Measurements from ENCODE around the gene CALR3.

DNA sequence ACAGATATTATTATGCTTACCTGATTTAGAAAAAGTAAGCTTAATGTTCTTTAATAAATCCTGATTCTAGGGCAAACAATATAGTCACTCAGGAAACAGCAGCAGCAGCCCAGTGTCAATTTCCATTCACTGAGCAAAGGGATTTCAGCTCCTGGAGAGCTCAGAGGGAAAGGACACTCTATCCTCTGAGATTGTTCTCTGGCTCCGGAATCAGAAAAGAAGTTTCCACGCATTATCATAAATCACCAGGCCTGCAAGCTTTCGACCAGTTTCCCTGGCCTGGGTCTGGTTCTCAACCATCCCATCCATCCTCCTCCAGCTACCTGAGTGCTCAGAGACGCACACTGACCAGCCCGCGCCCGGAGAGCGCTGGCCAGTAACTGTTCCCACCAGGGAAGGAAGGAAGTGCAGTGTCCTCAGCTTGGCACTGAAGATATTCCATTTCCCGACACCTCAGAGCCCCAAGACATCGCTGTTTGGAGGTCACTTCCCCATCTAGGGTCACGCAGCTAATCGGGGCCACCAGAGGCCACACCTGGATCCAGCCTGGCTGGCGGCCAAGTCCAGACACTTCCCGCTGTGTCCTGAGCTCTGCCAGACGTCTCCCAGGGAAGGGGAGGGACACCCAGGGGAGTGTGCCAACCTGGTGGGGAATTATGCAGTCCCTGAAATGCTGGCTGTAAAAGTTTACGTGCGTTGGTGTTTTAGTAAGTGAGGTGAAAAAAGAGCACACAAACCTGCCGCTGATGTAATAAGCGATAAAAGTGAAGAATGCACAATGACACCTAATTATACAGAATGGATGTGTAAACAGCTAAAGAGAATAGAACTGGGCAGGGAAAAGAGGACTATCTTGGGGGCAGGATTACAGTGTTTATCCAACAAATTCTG lies 53.3 kb downstream of the CALR3 start:
- TF ChIP-seq, protein P1, sequence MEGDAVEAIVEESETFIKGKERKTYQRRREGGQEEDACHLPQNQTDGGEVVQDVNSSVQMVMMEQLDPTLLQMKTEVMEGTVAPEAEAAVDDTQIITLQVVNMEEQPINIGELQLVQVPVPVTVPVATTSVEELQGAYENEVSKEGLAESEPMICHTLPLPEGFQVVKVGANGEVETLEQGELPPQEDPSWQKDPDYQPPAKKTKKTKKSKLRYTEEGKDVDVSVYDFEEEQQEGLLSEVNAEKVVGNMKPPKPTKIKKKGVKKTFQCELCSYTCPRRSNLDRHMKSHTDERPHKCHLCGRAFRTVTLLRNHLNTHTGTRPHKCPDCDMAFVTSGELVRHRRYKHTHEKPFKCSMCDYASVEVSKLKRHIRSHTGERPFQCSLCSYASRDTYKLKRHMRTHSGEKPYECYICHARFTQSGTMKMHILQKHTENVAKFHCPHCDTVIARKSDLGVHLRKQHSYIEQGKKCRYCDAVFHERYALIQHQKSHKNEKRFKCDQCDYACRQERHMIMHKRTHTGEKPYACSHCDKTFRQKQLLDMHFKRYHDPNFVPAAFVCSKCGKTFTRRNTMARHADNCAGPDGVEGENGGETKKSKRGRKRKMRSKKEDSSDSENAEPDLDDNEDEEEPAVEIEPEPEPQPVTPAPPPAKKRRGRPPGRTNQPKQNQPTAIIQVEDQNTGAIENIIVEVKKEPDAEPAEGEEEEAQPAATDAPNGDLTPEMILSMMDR (IDR thresholded peaks at IDR 0.05; ENCODE audit: low read depth, low read length, poor library complexity, severe bottlenecking), result no peak
- no peak for TF ChIP-seq EZH2phosphoT487 (IDR thresholded peaks at IDR 0.05; ENCODE audit: borderline replicate concordance, low read length)
